Stimulated activated CD8-positive, alpha-beta memory T cell treated with anti-CD3 and anti-CD28 coated beads, Interleukin-7, amount 100 ng/mL, for 24 hours (primary cell): ENCODE measurements around the gene FBXW7.

Experiments used
- DNase-seq: peaks from one replicate; pipeline ENCODE4 v3.0.0-alpha.2; 2020; ENCODE audit warnings: low read depth

Gene FBXW7

GRCh38 chr4:152510349-152511147 is 25.3 kb downstream of the FBXW7 start:
- no peak for DNase-seq

GRCh38 chr4:152509595-152510225 is 26.2 kb downstream of the FBXW7 start:
- DNase-seq: no peak

- no peak for DNase-seq
Measured at GRCh38 chr4:152508818-152509217, 27.1 kb downstream of the FBXW7 start.

GRCh38 chr4:152508386-152508785 is 27.5 kb downstream of the FBXW7 start:
- DNase-seq: no peak

GRCh38 chr4:152503653-152504290 is 32.1 kb downstream of the FBXW7 start:
- DNase-seq: no peak

GRCh38 chr4:152501846-152502536 is 33.9 kb downstream of the FBXW7 start:
- no peak for DNase-seq

- no peak for DNase-seq
Measured at GRCh38 chr4:152500800-152501434, 35.0 kb downstream of the FBXW7 start.

GRCh38 chr4:152500275-152500674 is 35.6 kb downstream of the FBXW7 start:
- no peak for DNase-seq

- no peak for DNase-seq
Measured at GRCh38 chr4:152499344-152499743, 36.5 kb downstream of the FBXW7 start.

GRCh38 chr4:152494020-152494419 is 41.9 kb downstream of the FBXW7 start:
- DNase-seq: no peak

- DNase-seq: no peak
Measured at GRCh38 chr4:152488246-152488645, 47.6 kb downstream of the FBXW7 start.

- DNase-seq: no peak
Measured at GRCh38 chr4:152486429-152487389, 49.2 kb downstream of the FBXW7 start.

- DNase-seq: no peak
Measured at GRCh38 chr4:152485726-152486276, 50.1 kb downstream of the FBXW7 start.

- no peak for DNase-seq
Measured at GRCh38 chr4:152482211-152482610, 53.7 kb downstream of the FBXW7 start.

GRCh38 chr4:152480901-152481300 is 55.0 kb downstream of the FBXW7 start:
- no peak for DNase-seq

- DNase-seq: no peak
Measured at GRCh38 chr4:152480326-152480725, 55.6 kb downstream of the FBXW7 start.

GRCh38 chr4:152479428-152480026 is 56.4 kb downstream of the FBXW7 start:
- DNase-seq: no peak

- no peak for DNase-seq
Measured at GRCh38 chr4:152478461-152479237, 57.2 kb downstream of the FBXW7 start.

GRCh38 chr4:152476796-152477195 is 59.1 kb downstream of the FBXW7 start:
- no peak for DNase-seq
